ENCODE results near the gene DGKQ.

- no peak for TF ChIP-seq CTCF (IDR thresholded peaks at IDR 0.05)
- peak; percentile 94 for TF ChIP-seq EZH2 (IDR thresholded peaks at IDR 0.05)
Observed at GRCh38 chr4:1010395-1011021, 37.1 kb upstream of the DGKQ start.
